Testis (tissue), 2 donors: ENCODE measurements around the gene LRRK1.

Experiments
- POLR2A ChIP-seq: fragments of 450-650 bp; IDR thresholded peaks from one replicate; pipeline ENCODE4 v1.6.1; 2017; ENCODE audit warnings: antibody characterized with exemption, mild to moderate bottlenecking, moderate library complexity
- TF ChIP-seq, protein P1 (sequence below), 3 experiments: fragments of 450-650 bp in 2 of 3; fragments of 200-600 bp in 1 of 3; sonication (generic) in 1 of 3; IDR thresholded peaks; one replicate each; pipeline ENCODE4 v1.5.1; 2016 to 2019; ENCODE audit warnings: antibody characterized with exemption in 3 of 3, mild to moderate bottlenecking in 2 of 3, moderate library complexity in 1 of 3

DNA sequence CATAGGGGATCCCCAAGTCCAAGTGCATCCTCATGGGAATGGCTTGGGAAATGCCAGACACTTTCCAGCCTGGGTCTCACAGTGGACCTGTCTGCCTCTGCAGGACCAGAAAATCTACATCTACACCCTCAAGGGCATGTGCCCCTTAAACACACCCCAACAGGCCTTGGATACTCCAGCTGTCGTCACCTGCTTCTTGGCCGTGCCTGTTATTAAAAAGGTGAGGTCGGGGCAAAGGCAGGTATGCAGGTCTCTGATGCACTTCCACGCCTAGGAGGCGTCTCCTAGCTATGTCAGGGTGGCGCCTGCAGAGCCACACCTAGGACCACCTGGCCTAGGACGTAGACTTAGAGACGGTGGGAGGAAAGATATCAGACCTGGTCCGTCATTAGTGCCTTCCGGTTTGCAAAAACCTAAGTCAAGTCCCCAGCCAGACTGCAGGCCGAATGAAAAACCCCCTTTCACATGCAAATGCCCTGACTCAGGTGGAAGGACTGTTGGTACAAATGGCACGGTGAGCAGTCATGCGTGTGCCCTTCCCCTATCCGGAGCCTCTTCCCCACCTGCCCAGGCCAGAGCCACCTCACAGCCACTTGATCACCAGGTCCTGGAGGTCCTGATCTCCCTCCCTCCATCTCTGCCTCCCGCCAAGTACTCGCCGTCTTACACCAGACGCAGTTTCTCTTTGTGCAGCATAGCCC, 143.5 kb downstream of the LRRK1 start:
- TF ChIP-seq POLR2A: no peak
- TF ChIP-seq, protein P1, sequence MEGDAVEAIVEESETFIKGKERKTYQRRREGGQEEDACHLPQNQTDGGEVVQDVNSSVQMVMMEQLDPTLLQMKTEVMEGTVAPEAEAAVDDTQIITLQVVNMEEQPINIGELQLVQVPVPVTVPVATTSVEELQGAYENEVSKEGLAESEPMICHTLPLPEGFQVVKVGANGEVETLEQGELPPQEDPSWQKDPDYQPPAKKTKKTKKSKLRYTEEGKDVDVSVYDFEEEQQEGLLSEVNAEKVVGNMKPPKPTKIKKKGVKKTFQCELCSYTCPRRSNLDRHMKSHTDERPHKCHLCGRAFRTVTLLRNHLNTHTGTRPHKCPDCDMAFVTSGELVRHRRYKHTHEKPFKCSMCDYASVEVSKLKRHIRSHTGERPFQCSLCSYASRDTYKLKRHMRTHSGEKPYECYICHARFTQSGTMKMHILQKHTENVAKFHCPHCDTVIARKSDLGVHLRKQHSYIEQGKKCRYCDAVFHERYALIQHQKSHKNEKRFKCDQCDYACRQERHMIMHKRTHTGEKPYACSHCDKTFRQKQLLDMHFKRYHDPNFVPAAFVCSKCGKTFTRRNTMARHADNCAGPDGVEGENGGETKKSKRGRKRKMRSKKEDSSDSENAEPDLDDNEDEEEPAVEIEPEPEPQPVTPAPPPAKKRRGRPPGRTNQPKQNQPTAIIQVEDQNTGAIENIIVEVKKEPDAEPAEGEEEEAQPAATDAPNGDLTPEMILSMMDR (IDR thresholded peaks at IDR 0.05): no peak
